Prostate gland (tissue), 2 donors: ENCODE data around the gene TLE1.

Source experiments
- POLR2A ChIP-seq: fragments of 450-650 bp; IDR thresholded peaks from one replicate; pipeline ENCODE4 v1.6.1; 2016; ENCODE audit warnings: antibody characterized with exemption, mild to moderate bottlenecking
- POLR2AphosphoS5 ChIP-seq: sonication (generic); formaldehyde crosslinking; IDR thresholded peaks from one replicate; pipeline ENCODE4 v1.6.1; 2017; ENCODE audit warnings: antibody characterized with exemption
- TF ChIP-seq, protein P1 (sequence below), 4 experiments: fragments of 200-600 bp in 2 of 4; fragments of 450-650 bp in 2 of 4; sonication (generic) in 2 of 4; IDR thresholded peaks; 1 replicate in 3 of 4; 2 replicates in 1 of 4; pipeline ENCODE4 v1.5.1; 2016 to 2019; ENCODE audit warnings: antibody characterized with exemption in 4 of 4, mild to moderate bottlenecking in 2 of 4, moderate library complexity in 2 of 4

GRCh38 chr9:81534138-81534875 is 155.0 kb downstream of the TLE1 start:
- TF ChIP-seq, protein P1, sequence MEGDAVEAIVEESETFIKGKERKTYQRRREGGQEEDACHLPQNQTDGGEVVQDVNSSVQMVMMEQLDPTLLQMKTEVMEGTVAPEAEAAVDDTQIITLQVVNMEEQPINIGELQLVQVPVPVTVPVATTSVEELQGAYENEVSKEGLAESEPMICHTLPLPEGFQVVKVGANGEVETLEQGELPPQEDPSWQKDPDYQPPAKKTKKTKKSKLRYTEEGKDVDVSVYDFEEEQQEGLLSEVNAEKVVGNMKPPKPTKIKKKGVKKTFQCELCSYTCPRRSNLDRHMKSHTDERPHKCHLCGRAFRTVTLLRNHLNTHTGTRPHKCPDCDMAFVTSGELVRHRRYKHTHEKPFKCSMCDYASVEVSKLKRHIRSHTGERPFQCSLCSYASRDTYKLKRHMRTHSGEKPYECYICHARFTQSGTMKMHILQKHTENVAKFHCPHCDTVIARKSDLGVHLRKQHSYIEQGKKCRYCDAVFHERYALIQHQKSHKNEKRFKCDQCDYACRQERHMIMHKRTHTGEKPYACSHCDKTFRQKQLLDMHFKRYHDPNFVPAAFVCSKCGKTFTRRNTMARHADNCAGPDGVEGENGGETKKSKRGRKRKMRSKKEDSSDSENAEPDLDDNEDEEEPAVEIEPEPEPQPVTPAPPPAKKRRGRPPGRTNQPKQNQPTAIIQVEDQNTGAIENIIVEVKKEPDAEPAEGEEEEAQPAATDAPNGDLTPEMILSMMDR (IDR thresholded peaks at IDR 0.05), result no peak
- TF ChIP-seq POLR2A, result no peak
- TF ChIP-seq POLR2AphosphoS5, result no peak
